Breast epithelium (tissue), 4 donors: ENCODE data around the gene PLAAT3. TPM values are rescaled to one million over a fixed set of nuclear protein-coding genes. Genes with fewer than 3 reads are reported as not detected.
A peak's percentile ranks its signal among the peaks of the same experiment; 100 is the strongest.
"Not testable (repeated sequence)": the region's sequence is repeated elsewhere in the genome, so short reads cannot be mapped to it uniquely, and the experiment has no call there.

Experiments
- DNase-seq, 2 donors: peaks; one replicate each; pipeline ENCODE4 v3.0.0-alpha.2; 2019; ENCODE audit warnings: low spot score in 2 of 2
- H3K27ac ChIP-seq, 2 donors: fragments of 200-600 bp; sonication (generic) in 1 of 2; one replicate each; pipeline ENCODE4 v1.5.1; 2016 to 2019; ENCODE audit warnings: mild to moderate bottlenecking in 1 of 2
- H3K27me3 ChIP-seq, 2 donors: fragments of 200-600 bp; sonication (generic) in 1 of 2; one replicate each; pipeline versions ENCODE4 v1.5.1 to v1.6.0; 2017 to 2019; ENCODE audit warnings: control low read depth in 1 of 2, mild to moderate bottlenecking in 1 of 2
- H3K36me3 ChIP-seq: fragments of 200-600 bp; one replicate; pipeline ENCODE4 v1.5.1; 2019
- H3K4me1 ChIP-seq, 2 donors: fragments of 200-600 bp; sonication (generic); one replicate each; pipeline ENCODE4 v1.5.1; 2016 to 2019; ENCODE audit warnings: control low read depth in 1 of 2
- H3K4me3 ChIP-seq, 3 donors: fragments of 200-600 bp; sonication (generic); 1 replicate in 2 of 3; 2 replicates in 1 of 3; pipeline ENCODE4 v1.5.1; 2016 to 2019; ENCODE audit warnings: mild to moderate bottlenecking in 3 of 3, moderate library complexity in 2 of 3
- H3K9me3 ChIP-seq, 2 donors: fragments of 200-600 bp; sonication (generic) in 1 of 2; one replicate each; pipeline ENCODE4 v1.5.1; 2016 to 2019; ENCODE audit warnings: control low read depth in 1 of 2
- CTCF ChIP-seq, 3 donors: fragments of 450-650 bp; IDR thresholded peaks; one replicate each; pipeline ENCODE4 v1.5.1; 2016 to 2017; ENCODE audit warnings: antibody characterized with exemption in 3 of 3, mild to moderate bottlenecking in 3 of 3, moderate library complexity in 3 of 3
- POLR2A ChIP-seq: fragments of 450-650 bp; IDR thresholded peaks from one replicate; pipeline ENCODE4 v1.6.1; 2016; ENCODE audit warnings: antibody characterized with exemption, mild to moderate bottlenecking, moderate library complexity
- POLR2AphosphoS5 ChIP-seq, 3 donors: sonication (generic); formaldehyde crosslinking; IDR thresholded peaks; one replicate each; pipeline ENCODE4 v1.6.1; 2017; ENCODE audit warnings: antibody characterized with exemption in 3 of 3
- intact Hi-C: fragments of 100-400 bp; cut with DNase I; formaldehyde crosslinking; loops from one replicate; pipeline ENCODE4 v1.15.1; 2023; ENCODE audit warnings: low total_unique reads
- total RNA-seq, 3 donors: library from RNA; depleted of rRNA; stranded (reverse); fragments of >200 nt; gene quantifications; one replicate each; pipeline ENCODE4 v1.1.0, GENCODE V29; 2016

The PLAAT3 gene
- total RNA-seq, 3 donors from 2014 or later: 128 to 527 (median 204) TPM

GRCh38 chr11:63589000-63589399, 25.2 kb downstream of the PLAAT3 start:
- Histone ChIP-seq H3K9me3 (no peaks in the 10 kb centered on the region), H3K27me3 (no peaks in the 10 kb centered on the region), H3K4me1 (no peaks in the 10 kb centered on the region), H3K36me3 (no peaks in the 10 kb centered on the region), H3K27ac (no peak overlapping the region), H3K4me3 (no peak overlapping the region)
- TF ChIP-seq CTCF (IDR thresholded peaks at IDR 0.05) (no peak), POLR2A (no peak), POLR2AphosphoS5 (IDR thresholded peaks at IDR 0.05) (no peak)
- peak in 1 of 2 donors; percentile 15 for DNase-seq
- intact Hi-C loops: loop anchor here (5.0 kb wide), 1 partner anchor 678 kb away; no protein-coding TSS in a partner anchor

GRCh38 chr11:63586451-63587166, 27.6 kb downstream of the PLAAT3 start:
- Histone ChIP-seq H3K9me3 (peaks cover 3 to 6% of the 10 kb centered on the region in 2 donors), H3K27me3 (no peaks in the 10 kb centered on the region), H3K27ac (peak overlapping the region in 1 of 2 donors; percentile 8), H3K4me3 (no peak overlapping the region), H3K4me1 (no peaks in the 10 kb centered on the region), H3K36me3 (no peaks in the 10 kb centered on the region)
- intact Hi-C loops: loop anchor here (5.0 kb wide), 1 partner anchor 681 kb away; no protein-coding TSS in a partner anchor
- DNase-seq: peak in 1 of 2 donors; percentile 9
- TF ChIP-seq CTCF (IDR thresholded peaks at IDR 0.05) (no peak), POLR2A (no peak), POLR2AphosphoS5 (IDR thresholded peaks at IDR 0.05) (no peak)

DNA sequence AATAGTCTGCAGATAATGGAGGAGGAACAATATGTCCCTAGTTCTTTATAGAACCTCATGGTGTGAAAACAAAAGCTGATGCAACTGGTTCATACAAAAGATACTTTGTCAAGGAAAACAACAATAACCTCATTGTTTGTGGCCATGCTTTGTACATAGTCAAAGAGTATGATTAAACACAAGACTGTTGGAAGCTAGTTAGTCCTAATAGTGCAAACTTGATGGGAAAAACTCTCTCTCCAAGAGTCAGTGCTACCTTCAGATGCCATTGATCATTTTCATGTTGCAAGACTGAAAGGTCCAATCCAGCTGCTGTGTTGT, 30.9 kb downstream of the PLAAT3 start:
- Histone ChIP-seq H3K4me1 (no peaks in the 10 kb centered on the region), H3K36me3 (no peaks in the 10 kb centered on the region), H3K9me3 (peaks cover 22 to 26% of the 10 kb centered on the region in 2 donors), H3K4me3 (no peak overlapping the region), H3K27ac (peak overlapping the region; percentile 88 to 91), H3K27me3 (no peaks in the 10 kb centered on the region)
- no peak for TF ChIP-seq POLR2A
- no peak for TF ChIP-seq POLR2AphosphoS5 (IDR thresholded peaks at IDR 0.05)
- TF ChIP-seq CTCF (IDR thresholded peaks at IDR 0.05): no peak
- peak in 1 of 2 donors; percentile 10 for DNase-seq
- intact Hi-C loops: no loop called here

DNA sequence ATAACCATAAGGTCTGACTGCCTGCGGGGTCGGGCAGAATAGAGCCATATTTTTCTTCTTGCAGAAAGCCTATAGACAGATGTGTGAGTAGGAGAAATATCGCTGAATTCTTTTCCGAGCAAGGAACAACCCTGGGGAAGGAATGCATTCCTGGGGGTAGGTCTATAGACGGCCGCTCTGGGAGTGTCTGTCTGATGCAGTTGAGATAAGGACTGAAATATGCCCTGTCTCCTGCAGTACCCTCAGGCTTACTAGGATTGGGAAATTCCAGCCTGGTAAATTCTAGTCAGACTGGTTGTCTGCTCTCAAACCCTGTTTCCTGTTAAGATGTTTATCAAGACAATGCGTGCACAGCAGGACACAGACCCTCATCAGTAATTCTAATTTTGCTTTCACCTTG, 33.0 kb downstream of the PLAAT3 start:
- peak in 1 of 3 donors; percentile 16 for TF ChIP-seq POLR2AphosphoS5 (IDR thresholded peaks at IDR 0.05)
- H3K4me1 ChIP-seq, H3K27me3 ChIP-seq, intact Hi-C loops, H3K36me3 ChIP-seq: not testable (repeated sequence)
- Histone ChIP-seq H3K27ac (peak overlapping the region; percentile 88 to 91), H3K4me3 (peak overlapping the region in 1 of 3 donors; percentile 28), H3K9me3 (peaks cover 22 to 26% of the 10 kb centered on the region in 2 donors)
- DNase-seq: peak in 1 of 2 donors; percentile 31

- peaks cover 0 to 17% of the 10 kb centered on the region in 2 donors for H3K4me1 ChIP-seq
- H3K27ac ChIP-seq, H3K4me3 ChIP-seq, H3K27me3 ChIP-seq, H3K36me3 ChIP-seq, intact Hi-C loops, DNase-seq: not testable (repeated sequence)
- peaks cover 22 to 26% of the 10 kb centered on the region in 2 donors for H3K9me3 ChIP-seq
These were observed 35.4 kb downstream of the PLAAT3 start for GRCh38 chr11:63578882-63579281.

GRCh38 chr11:63574856-63575602, 39.2 kb downstream of the PLAAT3 start:
- peaks cover 0 to 20% of the 10 kb centered on the region in 2 donors for H3K4me1 ChIP-seq
- TF ChIP-seq POLR2AphosphoS5 (IDR thresholded peaks at IDR 0.05) (peak; percentile 12 to 59 (median 20)), POLR2A (no peak)
- peak overlapping the region; percentile 76 to 84 for H3K27ac ChIP-seq
- DNase-seq: peak in 1 of 2 donors; percentile 65
- intact Hi-C loops: no loop called here
- no peaks in the 10 kb centered on the region for H3K36me3 ChIP-seq
- H3K27me3 ChIP-seq: no peaks in the 10 kb centered on the region
- peaks cover 4 to 5% of the 10 kb centered on the region in 2 donors for H3K9me3 ChIP-seq
- H3K4me3 ChIP-seq: peak overlapping the region; percentile 5 to 47 (median 25)
